ENCODE measurements around the gene RBMS1. TPM values are rescaled to one million over a fixed set of nuclear protein-coding genes. Genes with fewer than 3 reads are reported as not detected.

Gene RBMS1
- total RNA-seq, 3 donors from 2014 or later (not counting 1 experiment from before 2014, with no cell fraction given) = 111 to 167 (median 132) TPM

DNA sequence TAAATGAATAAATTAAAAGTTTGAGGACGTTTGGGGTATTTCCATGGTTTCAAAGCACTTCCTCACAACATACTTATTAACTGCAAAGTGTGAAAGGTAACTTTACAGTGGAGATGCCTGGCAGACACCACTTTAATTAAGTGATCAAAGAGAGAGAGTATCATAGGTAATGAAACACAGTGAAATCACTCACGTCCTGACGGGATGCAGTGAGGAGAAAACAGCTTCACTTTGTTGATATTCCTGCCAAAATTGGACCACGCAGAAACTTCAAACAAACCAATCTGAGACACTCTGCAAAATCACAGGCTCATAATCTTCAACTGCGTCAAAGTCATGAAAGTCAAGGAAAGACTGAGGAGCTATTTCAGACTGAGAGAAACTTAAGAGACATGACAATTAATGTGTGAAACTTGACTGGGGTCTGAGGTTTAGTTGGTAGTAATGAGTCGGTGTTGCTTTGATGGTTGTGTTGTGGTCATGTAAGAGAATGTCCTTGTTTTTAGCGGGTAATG, 227.5 kb downstream of the RBMS1 start:
- peaks cover 41 to 46% of the 10 kb centered on the region in 2 donors for H3K4me1 Mint-ChIP-seq
- Histone ChIP-seq H3K4me1 (ENCODE audit: control insufficient read depth, insufficient read depth, low read length) (peaks cover 19% of the 10 kb centered on the region), H3K27me3 (ENCODE audit: control insufficient read depth, insufficient read depth, low read length) (no peaks in the 10 kb centered on the region), H3K27ac (ENCODE audit: low read length) (no peak overlapping the region), H3K36me3 (ENCODE audit: control insufficient read depth, insufficient read depth, low read length) (peaks cover under 1% of the 10 kb centered on the region), H3K4me3 (ENCODE audit: low read length) (no peak overlapping the region), H3K9me3 (ENCODE audit: control insufficient read depth, insufficient read depth, low read length) (no peaks in the 10 kb centered on the region)
- H3K4me3 Mint-ChIP-seq = no peak overlapping the region
- DNase-seq = peak in 1 of 2 donors; percentile 47
- intact Hi-C loops (cut with micrococcal nuclease) = no loop called here
- peak overlapping the region in 1 of 2 donors; percentile 15 for H3K27ac Mint-ChIP-seq
- H3K36me3 Mint-ChIP-seq = no peaks in the 10 kb centered on the region
- ATAC-seq = peak in 1 of 3 donors; percentile 12
- H3K27me3 Mint-ChIP-seq (ENCODE audit: low read depth in 2 of 2) = no peaks in the 10 kb centered on the region
- 37% methylated on average over 6 of the region's 7 CpGs for WGBS (ENCODE audit: insufficient coverage)
- no peaks in the 10 kb centered on the region for H3K9me3 Mint-ChIP-seq
- no peak for TF ChIP-seq CTCF (IDR thresholded peaks at IDR 0.05)

GRCh38 chr2:160264308-160264707, 229.3 kb downstream of the RBMS1 start:
- Mint-ChIP-seq H3K4me1 (peaks cover 26 to 29% of the 10 kb centered on the region in 2 donors), H3K27ac (no peak overlapping the region), H3K4me3 (no peak overlapping the region), H3K36me3 (no peaks in the 10 kb centered on the region), H3K27me3 (ENCODE audit: low read depth in 2 of 2) (no peaks in the 10 kb centered on the region), H3K9me3 (peaks cover 0 to 2% of the 10 kb centered on the region in 2 donors)
- intact Hi-C loops (cut with micrococcal nuclease) = no loop called here
- Histone ChIP-seq H3K4me3 (ENCODE audit: low read length) (no peak overlapping the region), H3K27me3 (ENCODE audit: control insufficient read depth, insufficient read depth, low read length) (no peaks in the 10 kb centered on the region), H3K9me3 (ENCODE audit: control insufficient read depth, insufficient read depth, low read length) (no peaks in the 10 kb centered on the region), H3K4me1 (ENCODE audit: control insufficient read depth, insufficient read depth, low read length) (peaks cover 7% of the 10 kb centered on the region), H3K36me3 (ENCODE audit: control insufficient read depth, insufficient read depth, low read length) (no peaks in the 10 kb centered on the region), H3K27ac (ENCODE audit: low read length) (no peak overlapping the region)
- DNase-seq (no peak), ATAC-seq (no peak)
- TF ChIP-seq CTCF (IDR thresholded peaks at IDR 0.05) = no peak
- 82% methylated on average over 1 of the region's 1 CpG for WGBS (ENCODE audit: insufficient coverage)

DNA sequence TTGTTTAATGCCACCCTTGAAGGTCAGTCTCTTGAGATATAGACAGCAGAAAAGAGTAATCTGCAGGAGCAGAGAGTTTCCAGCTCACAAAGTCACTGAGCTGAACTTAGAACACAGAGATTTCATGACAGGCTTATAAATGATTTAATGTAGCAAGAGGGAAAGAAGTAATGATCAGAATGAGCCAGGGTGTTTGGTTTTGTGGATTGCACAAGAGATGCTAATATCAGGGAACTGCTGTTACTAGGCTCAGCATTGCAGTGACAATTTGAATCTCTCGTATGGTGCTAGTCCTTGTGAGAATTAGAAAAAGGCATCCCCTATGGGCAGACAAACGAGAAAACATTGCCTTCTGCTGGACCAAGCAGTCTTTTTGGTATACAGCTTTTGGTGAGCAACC, 231.9 kb downstream of the RBMS1 start:
- Mint-ChIP-seq H3K27ac (no peak overlapping the region), H3K4me3 (no peak overlapping the region), H3K9me3 (peaks cover 0 to 2% of the 10 kb centered on the region in 2 donors), H3K27me3 (ENCODE audit: low read depth in 2 of 2) (no peaks in the 10 kb centered on the region), H3K36me3 (no peaks in the 10 kb centered on the region), H3K4me1 (peaks cover 21 to 23% of the 10 kb centered on the region in 2 donors)
- Histone ChIP-seq H3K27ac (ENCODE audit: low read length) (no peak overlapping the region), H3K4me3 (ENCODE audit: low read length) (no peak overlapping the region), H3K27me3 (ENCODE audit: control insufficient read depth, insufficient read depth, low read length) (no peaks in the 10 kb centered on the region), H3K9me3 (ENCODE audit: control insufficient read depth, insufficient read depth, low read length) (no peaks in the 10 kb centered on the region), H3K36me3 (ENCODE audit: control insufficient read depth, insufficient read depth, low read length) (no peaks in the 10 kb centered on the region), H3K4me1 (ENCODE audit: control insufficient read depth, insufficient read depth, low read length) (peaks cover 4% of the 10 kb centered on the region)
- DNase-seq (no peak), ATAC-seq (no peak)
- intact Hi-C loops (cut with micrococcal nuclease) = no loop called here
- TF ChIP-seq CTCF (IDR thresholded peaks at IDR 0.05) = no peak
- 96% methylated on average over 2 of the region's 2 CpGs for WGBS (ENCODE audit: insufficient coverage)

GRCh38 chr2:160258492-160258805, 235.2 kb downstream of the RBMS1 start:
- no peaks in the 10 kb centered on the region for H3K9me3 ChIP-seq (ENCODE audit: control insufficient read depth, insufficient read depth, low read length)
- Mint-ChIP-seq H3K36me3 (no peaks in the 10 kb centered on the region), H3K4me1 (no peaks in the 10 kb centered on the region), H3K9me3 (peaks cover 0 to 2% of the 10 kb centered on the region in 2 donors), H3K27me3 (ENCODE audit: low read depth in 2 of 2) (peaks cover 0 to 3% of the 10 kb centered on the region in 2 donors), H3K27ac (no peak overlapping the region), H3K4me3 (no peak overlapping the region)
- no peak for TF ChIP-seq CTCF (IDR thresholded peaks at IDR 0.05)
- no CpG with 5 or more reads among the region's 2 CpGs for WGBS (ENCODE audit: insufficient coverage)
- no peak for ATAC-seq
- no peak overlapping the region for H3K27ac ChIP-seq (ENCODE audit: low read length)
- no peak for DNase-seq
- H3K4me1 ChIP-seq (ENCODE audit: control insufficient read depth, insufficient read depth, low read length) = no peaks in the 10 kb centered on the region
- no peak overlapping the region for H3K4me3 ChIP-seq (ENCODE audit: low read length)
- H3K36me3 ChIP-seq (ENCODE audit: control insufficient read depth, insufficient read depth, low read length) = no peaks in the 10 kb centered on the region
- H3K27me3 ChIP-seq (ENCODE audit: control insufficient read depth, insufficient read depth, low read length) = no peaks in the 10 kb centered on the region
- intact Hi-C loops (cut with micrococcal nuclease) = no loop called here
